HG02588 (cell line): ENCODE results near the gene CAT.

ENCODE experiments used
- ATAC-seq: cut with Tn5 transposase; IDR thresholded peaks from one replicate; pipeline ENCODE4 v1.9.1; 2021; ENCODE audit warnings: mild to moderate bottlenecking, moderate library complexity; ENCODE audit not compliant: unreplicated experiment

Gene CAT

GRCh38 chr11:34519595-34520235 is 81.0 kb downstream of the CAT start:
- no peak for ATAC-seq

GRCh38 chr11:34521265-34521664 is 82.5 kb downstream of the CAT start:
- ATAC-seq: no peak
